ENCODE data around the gene ADAMTS10.
"Not testable (repeated sequence)": the region's sequence is repeated elsewhere in the genome, so short reads cannot be mapped to it uniquely, and the experiment has no call there.

The ADAMTS10 gene

GRCh38 chr19:8638078-8638619 lies 27.6 kb upstream of the ADAMTS10 start:
- no peak for TF ChIP-seq CTCF (IDR thresholded peaks at IDR 0.05; ENCODE audit: insufficient read depth, missing control alignments)
- no peak for DNase-seq (ENCODE audit: insufficient read length, low spot score)
- no peak for FAIRE-seq

- not testable (repeated sequence) for DNase-seq (ENCODE audit: insufficient read length, low spot score); FAIRE-seq
Measured at GRCh38 chr19:8637070-8637469, 26.6 kb upstream of the ADAMTS10 start.

GRCh38 chr19:8635422-8635821 lies 24.9 kb upstream of the ADAMTS10 start:
- TF ChIP-seq CTCF (IDR thresholded peaks at IDR 0.05; ENCODE audit: insufficient read depth, missing control alignments), result no peak
- DNase-seq (ENCODE audit: insufficient read length, low spot score) (no peak), FAIRE-seq (no peak)

- no peak for DNase-seq (ENCODE audit: insufficient read length, low spot score)
- no peak for TF ChIP-seq CTCF (IDR thresholded peaks at IDR 0.05; ENCODE audit: insufficient read depth, missing control alignments)
- no peak for FAIRE-seq
Measured at GRCh38 chr19:8631425-8631819, 20.9 kb upstream of the ADAMTS10 start.

GRCh38 chr19:8630796-8631424 lies 20.4 kb upstream of the ADAMTS10 start:
- DNase-seq (ENCODE audit: insufficient read length, low spot score) (no peak), FAIRE-seq (no peak)
- TF ChIP-seq CTCF (IDR thresholded peaks at IDR 0.05; ENCODE audit: insufficient read depth, missing control alignments), result no peak

- TF ChIP-seq CTCF (IDR thresholded peaks at IDR 0.05; ENCODE audit: insufficient read depth, missing control alignments), result no peak
- FAIRE-seq (no peak), DNase-seq (ENCODE audit: insufficient read length, low spot score) (no peak)
Measured at GRCh38 chr19:8629996-8630683, 19.6 kb upstream of the ADAMTS10 start, which contains the start of gene NFILZ. TSS of gene NFILZ (plus strand) at chr19:8630633. CDS start at chr19:8676766, 46,133 bp downstream.

- no peak for TF ChIP-seq CTCF (IDR thresholded peaks at IDR 0.05; ENCODE audit: insufficient read depth, missing control alignments)
- FAIRE-seq, result no peak
- no peak for DNase-seq (ENCODE audit: insufficient read length, low spot score)
Measured at GRCh38 chr19:8629184-8629583, 18.7 kb upstream of the ADAMTS10 start.

Measured in D721Med (cell line).